NCI-H748 (cell line): ENCODE data around the gene KHDC1.
"Not testable (repeated sequence)": the region's sequence is repeated elsewhere in the genome, so short reads cannot be mapped to it uniquely, and the experiment has no call there.

ENCODE experiments used
- DNase-seq: peaks from one replicate; lab custom pipeline; 2025; ENCODE audit not compliant: unreplicated experiment; lab: John Stamatoyannopoulos, UW

The KHDC1 gene

DNA sequence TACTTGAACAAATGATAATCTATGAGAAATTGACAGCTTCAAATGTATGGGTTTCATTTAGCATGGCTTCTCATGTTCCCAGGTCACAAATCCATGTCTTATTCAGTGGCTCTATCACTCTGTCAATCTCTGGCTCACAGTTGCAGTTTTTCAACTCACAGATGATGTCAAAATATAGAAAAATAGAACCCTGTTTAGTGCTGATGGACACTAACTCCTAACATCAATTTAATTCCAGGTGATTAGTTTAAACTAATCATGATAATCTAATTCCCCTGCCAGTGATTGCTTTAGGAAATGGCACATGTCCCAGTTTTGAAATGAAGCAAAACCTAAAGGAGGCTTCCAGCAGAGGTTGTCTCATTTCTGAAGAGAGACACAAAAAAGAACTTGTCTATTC, 13.0 kb downstream of the KHDC1 start:
- no peak for DNase-seq

DNA sequence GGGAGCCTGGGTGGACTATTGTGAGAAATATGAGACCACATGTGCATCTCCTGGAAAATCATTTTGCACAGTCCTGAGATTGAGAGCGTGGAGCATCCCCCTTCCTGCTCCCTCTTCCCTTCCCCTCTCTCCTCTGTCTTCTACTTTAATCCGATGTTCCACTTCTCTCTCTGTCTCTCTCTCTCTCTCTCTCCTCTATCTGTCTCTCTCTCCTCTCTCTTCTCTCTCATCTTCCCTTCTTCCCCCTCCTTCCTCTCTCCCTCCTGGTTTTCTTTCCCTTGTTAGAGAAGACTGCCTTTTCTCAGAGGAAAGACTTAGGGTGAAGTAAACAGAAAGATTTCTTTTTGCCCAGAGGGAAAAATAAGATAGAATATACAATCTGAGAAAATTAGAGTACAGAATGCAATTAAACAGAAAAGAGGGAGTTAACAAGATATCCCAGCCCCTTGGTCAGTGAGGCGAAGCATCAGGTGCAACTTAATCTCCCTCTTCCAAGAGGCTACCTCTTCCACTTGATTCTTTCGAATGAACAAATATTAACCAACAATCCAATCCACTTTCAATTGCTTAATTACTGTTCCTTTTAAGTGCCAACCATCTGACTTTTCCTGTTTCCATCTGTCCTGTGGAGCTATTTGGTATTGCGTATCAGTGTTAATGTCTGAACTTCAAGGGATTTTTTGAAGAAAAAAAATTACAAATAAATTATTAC, 14.6 kb downstream of the KHDC1 start:
- DNase-seq, result no peak

DNA sequence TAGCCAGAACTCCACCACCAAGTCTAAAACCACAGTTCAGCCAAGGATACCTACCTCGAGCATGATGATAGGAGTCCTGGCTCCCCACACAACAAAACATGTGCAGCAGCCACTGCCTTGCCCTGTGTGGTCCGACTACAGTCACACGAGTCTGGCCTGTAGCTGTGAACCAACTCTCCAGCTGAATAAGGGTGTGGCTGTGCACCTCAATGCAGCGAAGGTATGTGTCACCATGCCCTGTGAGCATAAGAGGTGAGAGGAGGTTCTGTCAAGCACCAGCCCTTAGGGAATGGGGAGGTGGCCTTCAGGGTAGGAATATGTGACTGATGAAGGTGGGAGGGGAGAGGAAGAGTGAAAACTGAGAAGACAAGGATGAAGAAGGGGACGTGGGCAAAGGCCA, 21.0 kb downstream of the KHDC1 start:
- no peak for DNase-seq

DNA sequence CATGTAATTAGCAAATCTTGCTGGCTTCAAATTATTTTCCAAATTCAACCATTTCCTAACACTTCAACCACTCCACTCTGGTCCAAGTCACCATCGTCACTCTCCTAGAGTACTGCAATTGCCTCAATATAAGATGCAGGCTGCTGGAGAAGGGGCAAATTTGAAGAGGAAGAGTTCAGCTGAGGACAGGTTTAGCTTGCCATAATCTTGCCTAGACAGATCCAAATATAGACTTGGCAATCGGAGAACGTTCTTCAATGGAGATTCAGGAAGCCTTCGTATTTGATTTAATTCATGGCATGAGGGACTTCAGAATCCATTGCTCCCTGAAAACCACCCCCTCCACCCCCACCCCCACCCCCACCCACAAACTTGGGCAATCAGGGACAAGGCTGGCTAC, 22.3 kb downstream of the KHDC1 start:
- DNase-seq, result no peak

DNA sequence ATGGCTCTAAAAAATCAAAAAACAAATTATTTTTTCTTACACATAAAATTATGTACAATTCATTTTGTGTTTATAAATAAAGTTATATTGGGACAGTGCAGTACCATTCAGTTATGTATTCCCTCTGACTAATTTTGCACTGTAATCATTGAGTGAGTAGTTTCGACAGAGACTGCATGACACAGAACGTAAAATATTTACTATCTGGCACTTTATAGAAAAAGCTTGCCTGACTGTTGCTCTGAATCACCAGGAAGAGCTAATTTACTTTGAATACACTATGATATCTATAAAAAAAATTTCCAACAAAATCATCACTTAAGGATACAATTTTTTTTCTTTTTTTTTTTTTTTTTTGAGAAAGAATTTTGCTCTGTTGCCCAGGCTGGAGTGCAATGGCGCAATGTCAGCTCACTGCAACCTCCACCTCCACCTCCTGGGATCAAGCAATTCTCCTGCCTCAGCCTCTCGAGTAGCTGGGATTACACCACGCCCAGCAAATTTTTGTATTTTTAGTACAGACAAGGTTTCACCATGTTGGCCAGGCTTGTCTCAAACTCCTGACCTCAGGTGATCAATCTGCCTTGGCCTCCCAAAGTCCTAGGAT, 26.7 kb downstream of the KHDC1 start:
- DNase-seq, result no peak

DNA sequence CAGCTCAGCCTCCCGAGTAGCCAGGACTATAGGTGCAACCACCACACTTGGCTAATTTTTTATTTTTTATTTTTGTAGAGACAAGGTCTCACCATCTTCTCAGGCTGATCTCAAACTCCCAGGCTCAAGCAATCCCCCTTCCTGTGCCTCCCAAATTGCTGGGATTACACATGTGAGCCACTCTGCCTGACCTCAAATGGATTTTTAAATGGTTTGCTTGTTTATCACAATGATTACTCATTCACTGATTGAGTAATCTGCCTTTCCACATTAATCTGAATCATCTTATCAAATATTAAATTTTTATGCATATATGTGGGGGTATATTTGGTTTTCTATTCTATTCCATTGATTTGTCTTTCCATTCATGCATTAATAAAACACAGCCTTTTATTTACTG, 28.3 kb downstream of the KHDC1 start:
- DNase-seq, result no peak

DNA sequence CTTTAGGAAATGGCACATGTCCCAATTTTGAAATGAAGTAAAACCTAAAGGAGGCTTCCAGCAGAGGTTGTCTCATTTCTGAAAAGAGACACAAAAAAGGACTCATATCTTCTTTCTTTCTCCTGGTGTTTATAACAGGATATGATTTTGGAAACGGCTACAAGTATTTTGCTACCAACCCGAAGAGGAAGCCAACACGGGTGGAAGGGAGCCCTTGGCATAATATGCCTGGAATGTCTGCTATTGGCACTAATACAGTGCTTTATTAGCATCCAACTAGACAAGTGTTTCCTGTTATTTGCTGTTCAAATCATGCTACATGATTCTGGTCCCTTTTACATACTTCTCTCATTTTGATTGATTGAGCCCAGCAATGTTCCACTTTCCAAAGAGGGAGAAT, 29.0 kb downstream of the KHDC1 start:
- DNase-seq, result not testable (repeated sequence)

DNA sequence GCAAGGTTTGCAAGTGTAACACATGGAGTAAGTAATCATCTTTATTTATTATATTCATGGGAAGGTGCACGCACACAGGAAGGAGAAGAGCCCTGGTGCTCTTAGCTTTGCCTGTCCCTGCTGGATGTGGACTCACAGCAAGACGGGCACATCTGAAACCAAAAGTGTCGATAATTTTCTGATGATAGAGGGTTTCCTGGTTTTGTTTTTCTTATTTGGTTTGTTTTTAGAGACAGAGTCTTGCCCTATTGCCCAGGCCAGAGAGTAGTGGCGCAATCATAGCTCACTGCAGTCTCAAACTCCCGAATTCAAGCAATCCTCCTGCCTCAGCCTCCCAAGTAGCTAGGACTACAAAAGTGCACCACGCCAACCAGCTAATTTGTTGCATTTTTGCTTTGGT, 29.9 kb downstream of the KHDC1 start:
- DNase-seq, result no peak

DNA sequence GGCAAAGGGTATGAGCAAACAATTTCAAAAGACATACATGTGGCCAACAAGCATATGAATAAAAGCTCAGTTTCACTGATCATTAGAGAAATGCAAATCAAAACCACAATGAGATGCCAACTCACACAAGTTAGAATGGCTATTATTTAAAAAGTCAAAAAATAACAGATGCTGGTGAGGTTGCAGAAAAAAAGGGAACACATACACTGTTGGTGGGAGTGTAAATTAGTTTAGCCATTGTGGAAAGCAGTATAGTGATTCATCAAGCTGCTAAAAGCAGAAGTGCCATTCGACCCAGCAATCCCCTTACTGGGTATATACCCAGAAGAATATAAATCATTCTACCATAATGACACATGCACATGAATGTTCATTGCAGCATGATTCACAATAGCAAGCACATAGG, 31.0 kb downstream of the KHDC1 start:
- no peak for DNase-seq

DNA sequence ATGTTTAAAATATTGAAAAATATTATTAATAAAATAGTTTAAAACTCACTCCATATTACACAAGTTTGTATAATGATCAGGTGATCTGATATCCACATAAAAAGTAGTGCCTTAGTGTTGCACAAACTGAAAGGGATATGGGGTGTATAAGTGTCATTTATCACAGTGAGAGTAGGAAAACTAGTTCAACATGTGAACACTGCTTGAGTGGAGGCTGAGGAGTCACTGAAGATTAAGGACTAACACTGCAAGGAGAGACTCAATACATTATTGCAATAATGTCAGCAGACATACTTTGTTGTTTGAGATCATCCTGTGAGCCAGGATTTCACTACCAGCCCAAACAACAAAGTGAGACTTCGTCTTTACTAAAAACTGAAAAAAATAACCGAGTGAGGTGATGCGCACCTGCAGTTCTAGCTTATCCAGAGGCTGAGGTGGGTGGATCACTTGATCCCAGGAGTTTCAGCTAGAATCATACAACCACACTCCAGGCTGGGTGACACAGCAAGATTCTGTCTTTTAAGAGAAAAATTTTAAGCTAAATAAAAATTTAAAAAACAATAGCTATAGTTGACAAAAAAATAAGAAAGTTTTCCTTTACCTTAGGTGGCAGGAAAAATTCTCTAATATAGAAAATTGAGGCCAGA, 35.3 kb downstream of the KHDC1 start:
- DNase-seq, result no peak

DNA sequence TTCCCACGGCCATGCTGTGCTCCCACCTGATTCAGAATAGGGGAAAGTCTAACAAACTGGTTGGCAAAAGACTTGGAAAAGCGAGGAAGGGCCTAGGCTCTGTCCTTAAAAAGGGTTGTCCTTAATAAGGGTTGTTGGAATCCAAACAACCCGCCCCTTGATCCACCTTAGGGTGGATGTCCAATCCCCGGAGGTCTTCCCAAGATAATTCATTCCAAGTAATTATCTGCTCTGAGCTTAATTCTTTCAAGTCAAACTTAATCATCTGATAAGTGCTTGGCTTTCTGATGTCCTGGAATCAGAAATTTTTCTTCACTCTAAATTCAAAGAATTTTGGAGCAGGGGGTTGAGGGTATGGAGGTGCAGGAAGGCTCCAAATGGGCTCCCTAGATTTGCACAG, 37.6 kb downstream of the KHDC1 start, which contains the start of gene KHDC1L:
TSS of gene KHDC1L (minus strand) at position 101 of the 400 bp plus-strand sequence. CDS start at position 13, 88 bp downstream.
- DNase-seq, result no peak

DNA sequence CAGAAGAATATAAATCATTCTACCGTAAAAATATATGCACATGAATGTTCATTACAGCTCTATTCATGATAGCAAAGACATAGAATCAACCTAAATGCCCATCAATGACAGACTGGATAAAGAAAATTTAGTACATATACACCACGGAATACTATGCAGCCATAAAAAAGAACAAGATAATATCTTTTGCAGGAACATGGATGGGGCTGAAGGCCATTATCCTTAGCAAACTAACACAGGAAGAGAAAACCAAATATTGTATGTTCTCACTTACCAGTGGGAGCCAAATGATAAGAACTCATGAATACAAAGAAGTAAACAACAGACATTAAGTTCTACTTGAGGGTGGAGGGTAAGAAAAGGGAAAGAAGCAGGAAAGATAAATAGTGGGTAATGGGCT, 46.1 kb downstream of the KHDC1 start:
- no peak for DNase-seq

DNA sequence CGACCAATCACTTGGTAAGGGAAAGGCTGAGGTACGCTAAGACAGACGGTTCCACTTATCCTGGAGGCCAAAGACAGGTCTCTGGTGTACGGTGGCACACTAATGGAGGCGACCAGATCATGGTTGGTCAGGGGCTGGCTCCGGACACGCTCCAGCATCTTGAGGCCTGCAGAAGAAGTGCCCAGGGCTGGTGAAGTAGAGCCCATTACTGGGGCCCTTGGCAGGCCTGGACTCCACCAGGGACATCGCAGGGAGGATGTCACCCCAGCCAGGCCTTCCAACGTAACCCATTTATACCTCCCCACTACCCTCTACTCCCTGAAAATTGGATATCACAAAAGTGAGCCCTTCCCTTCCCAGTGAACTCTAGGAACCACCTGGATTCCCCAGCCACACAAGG, 53.9 kb downstream of the KHDC1 start:
- DNase-seq, result no peak

DNA sequence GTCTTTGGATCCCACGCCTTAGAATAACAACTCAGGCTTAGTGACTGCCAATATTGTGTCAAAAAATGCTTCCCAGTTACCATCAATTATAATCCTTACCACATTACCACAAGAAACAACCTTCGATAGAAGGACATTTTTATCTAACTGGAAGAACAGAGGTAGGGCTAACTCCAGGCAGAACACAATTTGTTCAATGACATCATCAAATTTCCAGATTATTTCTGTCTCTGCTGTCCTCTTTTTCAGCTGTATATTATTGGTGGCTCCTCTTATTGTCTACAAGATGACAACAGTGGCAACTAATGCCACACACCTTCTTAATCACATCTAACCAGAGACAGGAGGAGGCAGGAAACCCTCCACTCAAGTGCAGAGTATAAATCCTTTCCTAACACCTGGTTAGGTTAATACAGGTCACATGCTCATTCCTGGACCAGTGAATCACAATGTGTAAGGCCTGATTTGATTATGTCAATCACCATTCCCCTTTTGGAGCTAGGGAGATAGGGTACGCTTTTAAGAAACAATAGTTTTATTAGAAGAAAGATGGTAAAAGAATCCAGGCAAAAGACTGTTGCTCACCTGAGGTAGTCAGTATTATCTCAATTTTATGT, 55.7 kb downstream of the KHDC1 start:
- DNase-seq, result no peak

DNA sequence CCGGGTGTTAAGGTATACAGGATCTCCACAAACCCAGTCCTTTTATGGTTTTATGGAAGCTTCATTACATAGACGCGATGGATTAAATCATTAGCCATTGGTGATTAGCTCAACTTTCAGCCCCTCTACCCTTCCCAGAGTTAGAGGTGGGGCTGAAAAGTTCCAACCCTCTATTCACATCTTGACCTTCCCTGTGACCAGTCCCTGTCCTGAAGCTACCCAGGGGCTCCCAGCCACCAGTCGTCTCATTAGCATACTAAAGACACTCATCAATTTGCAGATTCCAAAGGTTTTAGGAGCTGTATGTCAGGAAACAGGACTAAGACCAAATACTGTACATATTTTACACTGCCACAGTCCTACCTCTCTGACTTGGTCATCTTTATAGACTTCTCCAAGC, 58.7 kb downstream of the KHDC1 start:
- DNase-seq, result no peak

DNA sequence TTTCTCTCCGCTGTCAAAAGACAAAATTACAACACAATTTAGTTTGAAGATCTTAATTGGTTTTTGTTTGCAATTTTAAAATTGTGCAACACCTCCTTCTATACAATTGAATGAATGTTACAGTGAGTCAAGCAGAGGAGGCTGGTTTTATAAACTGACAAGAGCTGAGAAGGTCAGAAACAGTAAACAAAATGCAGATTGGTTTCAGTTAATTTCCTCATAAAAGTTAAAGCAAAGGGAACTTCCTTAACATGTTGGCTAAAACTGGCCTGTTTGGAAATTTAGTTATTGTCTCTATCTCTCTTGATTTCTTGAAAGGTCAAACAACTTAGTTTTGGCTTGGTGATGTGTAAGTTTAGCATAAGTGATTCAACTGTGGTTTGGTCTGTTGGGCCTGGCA, 59.9 kb downstream of the KHDC1 start:
- DNase-seq, result no peak

DNA sequence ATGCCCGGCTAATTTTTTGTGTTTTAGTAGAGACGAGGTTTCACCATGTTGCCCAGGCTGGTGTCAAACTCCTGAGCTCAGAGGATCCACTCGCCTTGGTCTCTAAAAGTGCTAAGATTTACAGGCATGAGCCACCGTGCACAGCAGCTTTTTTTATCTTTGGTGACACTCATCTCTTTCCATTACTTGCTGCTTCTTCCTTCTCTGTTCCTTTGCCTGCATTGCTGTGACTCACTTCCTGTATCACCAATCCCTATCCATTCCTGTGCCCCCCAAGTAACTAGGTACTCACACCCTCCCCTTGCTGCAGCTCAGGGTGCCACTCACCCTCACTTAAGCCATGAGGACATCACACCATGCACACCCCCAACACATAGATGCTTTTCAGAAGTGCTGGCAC, 62.3 kb downstream of the KHDC1 start:
- no peak for DNase-seq

DNA sequence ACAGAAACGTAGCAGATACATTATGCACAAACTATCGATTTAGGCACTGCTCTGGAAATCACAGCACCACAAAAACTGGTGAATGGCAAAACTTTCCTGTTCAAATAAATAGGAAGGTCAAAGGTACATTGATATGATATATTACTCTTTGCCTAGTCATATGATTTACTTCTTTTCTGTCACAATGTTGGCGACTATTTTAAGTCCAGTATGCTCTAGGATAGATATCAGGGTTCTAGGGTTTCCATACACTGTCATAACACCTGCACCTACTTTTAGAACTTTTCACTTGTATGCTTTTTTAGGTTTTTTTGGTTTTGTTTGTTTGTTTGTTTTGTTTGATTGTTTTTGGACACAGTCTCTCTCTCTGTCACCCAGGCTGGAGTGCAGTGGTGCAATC, 62.7 kb downstream of the KHDC1 start:
- no peak for DNase-seq

DNA sequence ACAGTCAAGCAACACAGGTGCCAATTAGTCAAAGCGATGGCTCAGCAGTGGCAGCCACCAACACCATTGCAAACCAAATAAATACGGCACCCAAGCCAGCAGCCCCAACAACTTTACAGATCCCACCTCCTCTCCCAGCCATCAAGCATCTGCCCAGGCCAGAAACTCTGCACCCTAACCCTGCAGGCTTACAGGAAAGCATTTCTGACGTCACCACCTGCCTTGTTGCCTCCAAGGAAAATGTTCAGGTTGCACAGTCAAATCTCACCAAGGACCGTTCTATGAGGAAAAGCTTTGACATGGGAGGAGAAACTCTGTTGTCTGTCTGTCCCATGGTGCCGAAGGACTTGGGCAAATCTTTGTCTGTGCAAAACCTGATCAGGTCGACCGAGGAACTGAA, 68.3 kb downstream of the KHDC1 start:
- DNase-seq, result no peak

DNA sequence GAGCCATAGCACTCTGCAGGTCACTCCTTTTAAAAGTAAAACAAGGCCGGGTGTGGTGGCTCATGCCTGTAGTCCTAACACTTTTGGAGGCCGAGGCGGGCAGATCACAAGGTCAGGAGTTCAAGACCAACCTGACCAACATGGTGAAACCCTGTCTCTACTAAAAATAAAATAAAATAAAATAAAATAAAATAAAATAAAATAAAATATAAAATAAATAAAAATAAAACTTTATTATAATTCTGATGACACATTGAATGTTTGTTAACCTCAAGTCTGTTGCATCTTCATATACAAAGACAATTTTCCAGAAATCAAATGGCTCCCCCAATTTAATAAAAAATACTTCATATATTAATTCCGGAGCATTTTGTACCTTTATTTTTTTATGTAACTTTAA, 69.7 kb downstream of the KHDC1 start:
- not testable (repeated sequence) for DNase-seq
